AG08396 (cell line): Measurements from ENCODE around the gene MYH4.

Experiments
- DNase-seq: peaks from one replicate; pipeline ENCODE4 v3.0.0; 2012; ENCODE audit warnings: low spot score, mixed read lengths

Gene MYH4

DNA sequence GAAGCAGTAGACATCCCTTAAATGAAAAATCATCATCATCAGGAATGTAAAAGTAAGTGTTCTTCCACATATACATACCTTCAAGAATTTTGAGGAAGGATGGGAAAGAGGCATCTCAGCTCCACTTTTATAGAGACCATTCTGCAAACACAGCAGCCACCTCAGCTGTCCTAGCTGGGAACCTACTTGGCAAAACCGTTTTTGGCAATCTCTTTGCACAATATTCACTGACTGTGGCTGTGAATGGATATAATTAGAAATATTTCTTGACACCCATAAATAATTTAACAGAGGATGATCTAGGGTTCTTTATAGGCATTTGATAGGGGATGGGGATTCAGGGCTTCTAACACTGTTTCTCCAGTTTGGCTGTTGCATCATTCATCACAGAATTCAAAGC, at the start of gene MYH4:
TSS of gene MYH4 (minus strand) at position 101 of the 400 bp plus-strand sequence. CDS start 2,814 bp downstream, outside the sequence.
- no peak for DNase-seq

DNA sequence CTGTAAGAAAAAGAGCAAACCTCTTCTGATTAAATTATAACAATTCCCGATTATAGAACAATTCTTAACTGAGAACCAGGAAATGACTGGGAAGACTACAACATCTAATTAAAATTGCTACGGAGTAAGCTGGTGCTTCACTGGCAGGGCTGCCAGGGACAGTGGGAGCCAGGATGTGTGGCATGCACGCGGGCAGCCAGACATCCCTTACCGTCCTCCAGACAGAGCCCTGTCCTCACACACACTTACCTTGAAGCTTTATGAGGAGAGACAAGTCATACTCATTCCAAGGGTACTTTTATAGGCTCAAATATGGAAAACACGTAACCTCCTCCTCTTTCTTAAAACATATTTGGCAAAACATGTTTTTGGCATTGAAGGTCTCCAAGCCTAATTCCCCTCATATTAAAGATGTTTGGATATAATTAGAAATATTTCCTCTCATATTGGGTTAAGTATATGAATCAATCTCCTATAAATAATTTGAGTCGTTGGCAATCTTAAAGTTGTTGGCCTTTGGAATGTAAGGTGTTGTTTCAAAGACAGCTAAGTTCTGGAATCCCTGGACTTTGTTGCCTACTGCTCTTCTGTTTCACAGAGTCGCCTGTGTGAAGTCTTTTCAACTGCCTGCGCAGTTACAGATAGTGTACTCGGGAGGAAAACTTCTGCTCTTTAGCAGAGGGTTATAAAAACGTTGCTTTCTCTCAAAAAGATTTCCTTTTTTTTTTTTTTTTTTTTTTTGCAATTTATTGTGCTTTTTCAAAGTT, 49.1 kb upstream of the MYH4 start, which contains the start of gene MYH1:
TSS of gene MYH1 (minus strand) at position 272 of the 767 bp plus-strand sequence. CDS start 1,900 bp downstream, outside the sequence.
- DNase-seq, result no peak

GRCh38 chr17:10516638-10517037, 47.3 kb upstream of the MYH4 start:
- DNase-seq, result no peak

- no peak for DNase-seq
These were observed 46.7 kb upstream of the MYH4 start for GRCh38 chr17:10516065-10516464.

GRCh38 chr17:10513299-10514067, 44.1 kb upstream of the MYH4 start:
- no peak for DNase-seq

GRCh38 chr17:10512856-10513255, 43.5 kb upstream of the MYH4 start:
- no peak for DNase-seq

DNA sequence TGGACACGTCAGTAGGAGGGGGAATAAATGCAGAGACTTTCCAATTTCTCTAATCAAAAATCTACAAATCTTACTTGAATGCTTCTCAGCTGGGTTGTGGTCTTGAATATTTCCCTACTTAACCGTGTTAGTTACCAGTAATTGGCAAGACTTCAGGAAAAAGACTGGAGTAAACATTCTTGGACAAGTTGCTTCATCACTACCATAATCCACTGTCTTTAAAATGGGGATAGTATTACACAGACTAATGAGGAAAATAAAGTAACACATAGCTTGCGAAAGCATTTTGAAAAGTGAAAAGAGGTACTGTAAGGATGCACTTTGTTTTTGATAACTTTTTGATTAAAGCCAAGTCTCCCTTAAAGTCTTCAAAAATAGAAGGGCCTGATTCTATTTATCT, 30.6 kb upstream of the MYH4 start:
- DNase-seq, result no peak

DNA sequence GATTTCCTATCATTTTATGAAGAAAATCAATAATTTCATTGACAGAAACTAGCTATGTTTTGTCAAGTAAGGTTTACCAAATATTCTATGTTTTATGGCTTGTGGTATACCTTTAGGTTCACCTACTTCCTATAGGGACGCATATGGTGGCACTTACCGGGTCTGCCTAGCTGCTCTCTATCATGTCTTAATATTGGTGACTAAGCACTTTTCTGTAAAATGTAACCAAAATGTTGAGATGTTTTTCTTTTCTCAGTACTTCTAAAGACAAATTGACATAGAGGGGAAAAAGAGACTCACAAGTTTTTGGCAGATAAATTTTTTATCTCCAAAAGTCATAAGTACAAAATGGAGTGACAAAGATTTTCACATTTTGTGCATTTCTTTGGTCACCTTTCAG, 22.6 kb upstream of the MYH4 start:
- no peak for DNase-seq

DNA sequence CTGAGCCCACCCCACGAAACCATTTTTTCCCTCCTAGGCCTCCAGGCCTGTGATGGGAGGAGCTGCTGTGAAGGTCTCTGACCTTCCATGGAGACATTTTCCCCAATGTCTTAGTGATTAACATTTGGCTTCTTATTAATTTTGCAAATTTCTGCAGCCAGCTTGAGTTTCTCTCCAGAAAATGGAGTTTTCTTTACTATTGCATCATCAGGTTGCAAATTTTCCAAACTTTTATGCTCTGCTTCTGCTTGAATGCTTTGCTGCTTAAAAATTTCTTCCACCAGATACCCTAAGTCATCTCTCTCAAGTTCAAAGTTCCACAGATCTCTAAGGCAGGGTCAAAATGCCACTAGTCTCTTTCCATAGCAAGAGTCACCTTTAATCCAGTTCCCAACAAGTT, 12.9 kb upstream of the MYH4 start:
- DNase-seq, result no peak

GRCh38 chr17:10477701-10478100, 8.3 kb upstream of the MYH4 start:
- DNase-seq, result no peak

DNA sequence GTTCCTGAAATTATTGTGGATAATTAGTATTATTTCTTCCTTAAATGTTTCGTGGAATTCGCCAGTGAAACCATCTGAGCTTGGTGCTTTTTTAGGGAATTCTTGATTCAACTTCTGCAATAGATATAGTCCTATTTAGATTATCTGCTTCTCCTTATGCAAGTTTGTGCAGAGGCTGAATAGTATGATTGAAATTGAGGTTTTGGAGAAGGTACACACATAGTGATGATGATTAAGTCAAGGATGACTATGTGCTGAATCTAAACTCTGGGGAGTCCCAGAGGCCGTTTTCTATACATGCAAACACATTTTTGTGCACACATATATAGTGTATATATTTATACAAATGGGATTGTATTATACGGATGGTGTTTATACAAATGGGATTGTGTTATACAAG, 5.2 kb upstream of the MYH4 start:
- DNase-seq, result no peak

DNA sequence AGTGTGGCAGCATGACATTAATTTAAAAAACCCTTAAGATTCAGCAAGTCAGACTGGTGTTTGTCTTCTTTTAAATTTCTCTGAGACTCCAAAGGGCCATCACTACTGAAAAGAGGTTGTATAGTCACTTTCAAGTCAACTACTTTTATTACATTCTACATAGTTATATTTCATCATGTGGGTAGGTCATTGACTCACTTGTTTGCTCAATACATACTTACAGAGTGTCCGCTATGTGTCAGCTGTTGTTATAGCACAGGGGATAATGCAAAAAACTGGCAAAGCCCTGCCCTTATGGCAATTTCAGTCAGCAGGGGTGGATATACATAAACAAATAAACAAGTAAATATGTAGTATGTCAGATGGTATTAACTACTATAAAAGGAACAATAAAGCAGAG, 2.5 kb upstream of the MYH4 start:
- no peak for DNase-seq

DNA sequence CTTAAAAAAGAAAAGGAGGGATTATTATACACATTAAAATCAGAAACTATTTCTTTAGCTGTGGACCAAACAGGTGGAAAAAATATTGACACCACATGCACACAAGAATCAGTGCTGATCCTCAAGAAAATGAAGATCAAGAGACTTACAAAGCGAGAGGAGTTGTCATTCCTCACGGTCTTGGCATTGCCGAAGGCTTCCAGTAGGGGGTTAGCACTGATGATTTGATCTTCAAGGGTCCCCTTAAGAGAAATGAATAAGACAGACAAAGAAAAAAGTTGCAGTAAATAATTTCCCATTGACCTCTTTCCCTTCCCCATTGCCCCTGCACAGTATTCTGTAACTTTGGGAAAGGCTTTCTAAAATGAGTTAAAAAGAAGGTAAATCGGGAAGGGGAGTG, 6.0 kb downstream of the MYH4 start:
- DNase-seq, result no peak

- no peak for DNase-seq
These were observed 9.3 kb downstream of the MYH4 start for GRCh38 chr17:10460062-10460461.

DNA sequence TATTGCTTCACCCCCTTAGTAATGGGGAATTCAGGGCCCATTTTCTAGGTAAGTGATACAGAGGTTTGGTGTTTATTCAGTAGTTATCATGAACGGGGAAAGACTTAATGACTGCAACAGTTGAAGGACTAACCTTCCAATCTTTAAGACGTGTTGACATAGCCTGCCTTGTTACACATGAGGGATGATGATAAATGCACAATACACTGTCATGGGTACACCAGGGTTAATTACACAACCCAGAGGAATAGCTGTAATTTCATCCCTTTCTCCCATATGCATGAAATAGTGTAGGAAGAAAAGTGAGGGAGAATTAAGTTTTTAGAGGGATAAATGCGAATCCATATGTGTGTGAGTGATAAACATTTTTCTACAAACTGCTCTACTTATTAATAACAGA, 10.7 kb downstream of the MYH4 start:
- DNase-seq, result no peak

DNA sequence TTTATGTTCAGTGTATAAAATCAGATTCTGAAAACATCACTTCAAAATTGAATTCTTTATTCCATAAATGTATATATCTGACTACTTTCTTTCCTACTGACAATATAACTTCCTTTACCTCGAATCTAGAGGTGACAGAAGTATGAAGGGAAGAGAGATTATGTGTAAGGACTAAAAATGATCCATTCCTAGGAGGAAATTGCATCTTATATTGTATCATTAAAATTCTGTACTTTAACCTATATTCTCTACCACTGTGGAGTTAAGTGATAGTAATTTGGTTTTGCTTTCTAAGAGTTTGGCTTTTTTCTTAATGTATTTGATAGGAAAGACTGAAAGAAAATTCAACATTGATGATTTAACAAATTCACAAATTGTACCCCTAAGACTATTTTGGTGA, 11.4 kb downstream of the MYH4 start:
- no peak for DNase-seq

GRCh38 chr17:10447026-10447931, 22.1 kb downstream of the MYH4 start:
- DNase-seq, result no peak

- no peak for DNase-seq
These were observed 29.5 kb downstream of the MYH4 start for GRCh38 chr17:10439816-10440215.

DNA sequence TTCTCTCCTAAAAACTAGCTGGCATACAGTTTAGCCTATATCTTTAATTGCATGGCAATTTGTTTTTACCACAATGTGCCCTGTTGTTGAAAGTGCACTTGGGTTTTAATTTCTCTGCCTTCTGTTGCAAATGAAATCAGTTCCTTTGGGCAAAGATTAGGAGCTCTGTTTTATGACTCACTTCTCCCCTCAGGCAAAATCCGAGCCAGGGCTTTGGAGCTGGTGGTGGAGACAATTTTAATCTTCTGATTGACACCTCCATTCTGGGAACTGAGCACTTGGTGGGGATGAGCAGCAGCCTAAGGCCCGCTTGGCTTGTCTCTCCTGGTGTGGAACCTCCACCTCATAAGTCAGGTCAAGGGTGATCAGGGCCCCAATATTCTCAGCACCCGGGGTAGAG, 34.3 kb downstream of the MYH4 start:
- DNase-seq, result no peak

GRCh38 chr17:10429421-10430045, 39.8 kb downstream of the MYH4 start:
- no peak for DNase-seq

- DNase-seq, result no peak
These were observed 40.6 kb downstream of the MYH4 start for GRCh38 chr17:10428781-10429180.
